Loucy (cell line): ENCODE data around the gene TGFBR3.

Source experiments
- EZH2phosphoT487 ChIP-seq: fragments of 200-600 bp; IDR thresholded peaks from 2 replicates; pipeline ENCODE4 v1.6.1; 2018; ENCODE audit warnings: antibody characterized with exemption, mild to moderate bottlenecking, moderate library complexity, borderline replicate concordance
- TF ChIP-seq, protein P1 (sequence below): fragments of 200-600 bp; sonication (generic); conservative IDR thresholded peaks from 2 replicates; pipeline ENCODE4 v1.5.1; 2014; ENCODE audit warnings: mild to moderate bottlenecking, antibody characterized with exemption, low read length

DNA sequence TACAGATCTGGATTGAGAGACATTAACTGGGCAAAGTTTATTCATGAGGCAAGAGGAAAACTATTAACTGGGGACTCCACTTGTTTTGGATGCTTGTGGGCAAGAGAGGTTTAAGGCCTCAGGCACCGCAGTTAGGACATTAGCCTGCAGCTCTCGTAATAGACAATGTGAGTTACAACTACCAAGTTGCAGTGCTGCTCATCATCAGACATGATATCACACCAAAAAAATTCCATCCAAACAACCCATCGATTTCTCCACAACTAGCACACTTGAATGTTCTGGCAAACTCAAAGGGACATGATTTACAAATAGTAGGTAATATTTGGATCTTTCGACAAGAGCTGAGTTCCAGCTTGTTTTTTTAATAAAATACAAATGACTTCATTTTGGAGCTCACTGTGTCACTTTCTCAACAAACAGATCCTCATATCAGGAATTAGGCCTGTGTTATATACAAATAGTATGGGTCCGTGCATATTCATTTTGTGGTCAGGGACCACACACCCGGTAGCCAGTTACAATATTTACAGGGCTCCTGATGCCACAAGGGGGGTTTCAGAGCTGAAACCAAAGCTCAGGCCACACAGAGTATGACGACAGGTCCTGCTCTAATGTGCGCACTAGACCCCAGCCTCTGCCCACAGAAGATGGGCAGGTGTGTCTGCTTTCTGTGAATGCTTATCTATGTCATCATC, 128.0 kb downstream of the TGFBR3 start:
- TF ChIP-seq, protein P1, sequence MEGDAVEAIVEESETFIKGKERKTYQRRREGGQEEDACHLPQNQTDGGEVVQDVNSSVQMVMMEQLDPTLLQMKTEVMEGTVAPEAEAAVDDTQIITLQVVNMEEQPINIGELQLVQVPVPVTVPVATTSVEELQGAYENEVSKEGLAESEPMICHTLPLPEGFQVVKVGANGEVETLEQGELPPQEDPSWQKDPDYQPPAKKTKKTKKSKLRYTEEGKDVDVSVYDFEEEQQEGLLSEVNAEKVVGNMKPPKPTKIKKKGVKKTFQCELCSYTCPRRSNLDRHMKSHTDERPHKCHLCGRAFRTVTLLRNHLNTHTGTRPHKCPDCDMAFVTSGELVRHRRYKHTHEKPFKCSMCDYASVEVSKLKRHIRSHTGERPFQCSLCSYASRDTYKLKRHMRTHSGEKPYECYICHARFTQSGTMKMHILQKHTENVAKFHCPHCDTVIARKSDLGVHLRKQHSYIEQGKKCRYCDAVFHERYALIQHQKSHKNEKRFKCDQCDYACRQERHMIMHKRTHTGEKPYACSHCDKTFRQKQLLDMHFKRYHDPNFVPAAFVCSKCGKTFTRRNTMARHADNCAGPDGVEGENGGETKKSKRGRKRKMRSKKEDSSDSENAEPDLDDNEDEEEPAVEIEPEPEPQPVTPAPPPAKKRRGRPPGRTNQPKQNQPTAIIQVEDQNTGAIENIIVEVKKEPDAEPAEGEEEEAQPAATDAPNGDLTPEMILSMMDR: no peak
- no peak for TF ChIP-seq EZH2phosphoT487
